RKO (cell line): ENCODE data around the gene DRAXIN.

Experiments
- DNase-seq: peaks from one replicate; pipeline ENCODE4 v3.0.0-alpha.2; 2016; ENCODE audit warnings: low spot score

The DRAXIN gene, protein sequence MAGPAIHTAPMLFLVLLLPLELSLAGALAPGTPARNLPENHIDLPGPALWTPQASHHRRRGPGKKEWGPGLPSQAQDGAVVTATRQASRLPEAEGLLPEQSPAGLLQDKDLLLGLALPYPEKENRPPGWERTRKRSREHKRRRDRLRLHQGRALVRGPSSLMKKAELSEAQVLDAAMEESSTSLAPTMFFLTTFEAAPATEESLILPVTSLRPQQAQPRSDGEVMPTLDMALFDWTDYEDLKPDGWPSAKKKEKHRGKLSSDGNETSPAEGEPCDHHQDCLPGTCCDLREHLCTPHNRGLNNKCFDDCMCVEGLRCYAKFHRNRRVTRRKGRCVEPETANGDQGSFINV

DNA sequence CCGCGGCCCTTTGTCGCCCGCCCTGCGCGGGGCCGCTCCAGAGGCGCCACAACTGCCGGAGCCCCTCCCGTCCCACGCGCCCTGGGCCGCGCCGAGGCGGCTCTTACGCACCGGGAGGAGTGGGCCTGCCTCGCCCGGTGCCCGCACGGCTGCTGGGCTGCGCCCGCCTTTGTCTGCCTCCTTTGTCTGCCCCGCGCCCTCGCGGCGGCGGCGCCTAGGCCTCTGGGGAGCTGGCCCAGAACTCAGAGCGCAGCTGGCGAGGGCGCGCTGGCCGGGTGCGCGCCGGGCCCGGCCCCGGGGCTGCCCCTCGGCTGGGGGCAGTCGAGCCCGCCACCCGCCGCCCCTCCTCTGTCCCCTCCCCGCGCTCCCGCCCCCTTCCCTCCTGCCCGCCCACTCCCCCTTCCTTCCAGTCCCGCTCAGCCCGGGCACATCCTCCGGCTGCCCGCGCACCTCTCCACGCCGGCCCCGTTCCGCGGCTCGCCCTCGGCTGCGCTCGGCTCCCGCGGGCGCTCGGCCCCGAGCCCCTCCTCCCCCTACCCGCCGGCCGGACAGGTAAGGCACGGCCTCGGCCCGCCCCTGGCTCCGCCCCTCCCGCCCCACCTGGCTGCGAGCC is at the start of gene DRAXIN:
TSS of gene DRAXIN (plus strand) at position 409 of the 613 bp plus-strand sequence. CDS start 14,549 bp downstream, outside the sequence.
- DNase-seq: no peak

- DNase-seq: no peak
Measured at GRCh38 chr1:11641776-11642305, 49.7 kb upstream of the DRAXIN start.

DNA sequence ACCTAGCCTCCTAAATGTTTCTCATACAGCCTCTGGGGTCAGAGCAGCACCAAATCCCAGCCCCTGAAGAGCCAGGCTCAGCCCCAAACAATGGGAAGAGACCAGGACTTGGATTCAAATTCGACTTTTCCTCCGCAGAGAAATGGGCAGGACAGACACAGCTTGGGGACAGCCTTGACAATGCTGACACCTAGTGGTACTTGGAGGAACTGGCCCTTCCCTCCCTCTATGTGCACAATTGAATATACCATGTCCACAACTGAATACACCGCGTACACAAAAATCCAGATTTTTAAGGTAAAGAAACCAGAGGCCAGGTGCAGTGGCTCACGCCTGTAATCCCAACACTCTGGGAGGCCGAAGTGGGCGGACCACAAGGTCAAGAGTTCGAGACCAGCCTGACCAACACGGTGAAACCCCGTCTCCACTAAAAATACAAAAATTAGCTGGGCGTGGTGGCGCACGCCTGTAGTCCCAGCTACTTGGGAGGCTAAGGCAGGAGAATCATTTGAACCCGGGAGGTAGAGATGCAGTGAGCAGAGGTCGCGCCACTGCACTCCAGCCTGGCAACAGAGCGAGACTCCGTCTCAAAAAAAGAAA is 49.0 kb upstream of the DRAXIN start:
- peak; percentile 59 for DNase-seq

DNA sequence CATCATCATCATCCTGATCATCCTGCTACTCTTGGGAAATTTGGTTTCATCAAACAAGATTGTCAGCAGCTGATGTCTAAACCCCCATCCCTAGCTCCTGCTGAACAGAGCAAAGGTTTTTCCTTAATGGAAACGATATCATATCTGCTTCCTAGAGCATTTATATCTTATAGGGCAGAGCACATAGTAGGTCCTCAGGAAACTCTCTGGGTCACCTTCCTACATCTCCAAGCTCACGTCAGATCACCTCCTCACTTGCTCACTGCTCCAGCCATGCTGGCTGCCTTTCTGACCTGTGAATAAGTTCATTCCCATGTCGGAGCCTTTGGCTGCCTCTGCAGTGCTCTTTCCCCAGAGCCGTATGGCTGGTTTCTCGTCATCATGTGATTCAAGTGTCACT is 47.7 kb upstream of the DRAXIN start:
- no peak for DNase-seq

DNA sequence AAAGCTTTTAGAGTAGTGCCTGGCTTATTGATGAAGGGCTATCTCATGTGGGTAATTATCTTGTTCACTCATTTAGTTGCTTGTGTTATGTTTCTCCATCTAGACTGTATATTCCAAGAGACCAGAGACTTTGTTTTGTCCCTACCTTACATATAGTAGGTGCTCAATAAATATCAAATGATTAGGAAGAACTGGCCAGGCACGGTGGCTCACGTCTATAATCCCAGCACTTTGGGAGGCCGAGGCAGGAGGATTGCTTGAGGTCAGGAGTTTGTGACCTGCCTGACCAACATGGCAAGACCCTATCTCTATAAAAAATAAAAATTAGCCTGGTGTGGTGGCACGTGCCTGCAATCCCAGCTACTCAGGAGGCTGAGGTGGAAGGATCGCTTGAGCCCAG is 46.2 kb upstream of the DRAXIN start:
- DNase-seq: no peak

DNA sequence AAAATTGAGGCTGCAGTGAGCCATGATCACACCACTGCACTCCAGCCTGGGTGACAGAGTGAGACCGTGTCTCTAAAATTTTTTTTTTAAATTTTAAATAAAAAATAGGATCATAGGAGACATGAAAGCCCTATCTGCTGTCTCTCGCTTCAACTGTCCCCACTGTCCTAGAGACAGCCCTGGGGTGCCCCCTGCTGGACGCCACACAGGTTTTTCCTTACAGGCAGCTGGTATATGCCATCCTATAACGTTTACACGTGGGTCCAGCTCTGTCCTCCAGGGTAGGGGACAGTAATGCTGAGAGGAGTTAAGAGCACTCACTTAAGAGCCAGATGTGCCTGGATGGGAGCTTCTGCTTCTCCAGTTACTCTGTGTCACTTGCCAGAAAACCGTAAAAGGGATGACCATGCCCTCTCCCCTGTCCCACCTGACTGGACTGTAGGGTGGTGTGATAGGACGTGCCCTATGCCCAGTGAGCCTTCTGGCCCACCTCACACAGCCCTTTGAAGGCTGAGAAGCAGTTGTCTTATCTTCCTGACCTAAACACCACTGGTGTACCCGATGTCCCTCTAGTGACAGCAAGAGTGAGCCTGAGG is 45.7 kb upstream of the DRAXIN start:
- DNase-seq: peak; percentile 79

- DNase-seq: no peak
Measured at GRCh38 chr1:11646317-11646716, 45.2 kb upstream of the DRAXIN start.

DNA sequence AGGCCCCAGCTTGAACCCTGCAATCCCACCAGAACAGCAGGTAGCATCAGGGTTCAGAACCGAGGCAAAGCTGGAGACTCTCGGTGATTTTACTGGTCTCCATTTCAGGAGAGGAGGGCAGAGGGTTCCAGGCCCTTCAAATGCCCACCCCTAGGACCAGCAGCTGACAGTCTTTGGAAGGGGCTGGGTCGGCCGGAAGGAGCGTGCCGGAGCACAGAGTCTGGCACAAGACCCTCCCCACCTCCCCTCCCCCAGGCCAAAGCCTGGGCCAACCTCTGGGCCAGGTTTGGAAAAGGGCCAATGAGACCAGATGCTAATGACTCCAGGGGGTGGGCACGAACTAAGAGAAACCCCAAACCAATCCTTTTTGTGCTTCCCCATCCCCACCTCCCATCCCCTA is 44.2 kb upstream of the DRAXIN start:
- no peak for DNase-seq

- DNase-seq: no peak
Measured at GRCh38 chr1:11648039-11648438, 43.5 kb upstream of the DRAXIN start.

GRCh38 chr1:11648732-11649158 is 42.8 kb upstream of the DRAXIN start:
- DNase-seq: no peak

DNA sequence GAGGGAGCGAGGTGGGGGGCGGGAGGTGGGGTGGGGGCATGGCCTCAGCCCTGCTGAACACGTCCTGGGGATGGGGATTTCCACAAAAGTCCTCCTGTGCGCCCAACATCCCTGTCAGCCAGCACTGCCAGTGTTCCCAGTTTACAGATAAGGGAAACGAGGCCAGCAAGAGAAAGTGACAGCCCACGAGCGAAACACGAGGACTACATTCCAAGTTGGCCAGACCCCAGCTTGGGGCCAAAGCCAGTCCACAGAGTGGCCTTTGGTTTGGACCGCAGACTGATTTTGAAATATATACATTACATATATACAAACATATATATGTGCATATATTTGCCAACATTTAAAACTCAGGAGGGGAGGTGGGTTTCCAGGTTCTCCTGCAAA is 42.3 kb upstream of the DRAXIN start:
- no peak for DNase-seq

DNA sequence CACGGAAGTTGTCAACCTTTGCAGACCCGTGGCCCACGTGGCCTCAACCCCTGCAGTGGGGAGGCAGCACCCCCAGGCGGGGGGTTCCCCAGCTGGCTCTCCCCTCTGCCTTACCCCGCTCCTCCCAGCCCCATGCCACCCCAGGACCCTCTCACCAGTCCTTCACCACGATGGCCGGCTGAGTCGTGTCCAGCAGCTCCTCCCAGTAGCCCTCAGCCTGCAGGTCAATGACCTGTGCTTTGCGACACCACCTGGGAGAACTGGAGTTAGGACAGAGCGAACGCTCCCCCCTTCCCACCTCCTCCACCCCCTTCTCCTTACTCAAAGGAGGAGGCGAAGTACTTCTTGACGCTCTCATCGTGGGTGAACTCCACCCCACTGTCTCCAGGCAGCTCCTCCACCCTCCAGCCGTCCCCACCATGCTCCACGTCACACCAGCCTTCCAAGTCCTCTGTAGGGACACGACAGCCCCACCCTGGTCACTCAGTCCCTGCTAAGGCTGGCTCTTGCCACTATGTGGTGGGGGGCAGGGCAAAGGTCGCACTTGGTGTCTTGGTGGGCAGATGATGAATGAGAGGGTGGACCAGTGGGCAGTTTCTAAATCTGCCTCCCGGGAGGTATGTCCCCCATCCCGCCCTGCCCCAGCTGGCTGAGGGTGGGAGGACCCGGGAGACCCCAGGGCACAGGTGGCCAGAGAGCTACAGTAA is 41.7 kb upstream of the DRAXIN start:
- no peak for DNase-seq

GRCh38 chr1:11650331-11650991 is 41.0 kb upstream of the DRAXIN start:
- DNase-seq: peak; percentile 83

GRCh38 chr1:11651017-11651416 is 40.5 kb upstream of the DRAXIN start:
- no peak for DNase-seq

GRCh38 chr1:11652203-11652780 is 39.2 kb upstream of the DRAXIN start:
- no peak for DNase-seq

- DNase-seq: no peak
Measured at GRCh38 chr1:11653101-11653860, 38.2 kb upstream of the DRAXIN start.

DNA sequence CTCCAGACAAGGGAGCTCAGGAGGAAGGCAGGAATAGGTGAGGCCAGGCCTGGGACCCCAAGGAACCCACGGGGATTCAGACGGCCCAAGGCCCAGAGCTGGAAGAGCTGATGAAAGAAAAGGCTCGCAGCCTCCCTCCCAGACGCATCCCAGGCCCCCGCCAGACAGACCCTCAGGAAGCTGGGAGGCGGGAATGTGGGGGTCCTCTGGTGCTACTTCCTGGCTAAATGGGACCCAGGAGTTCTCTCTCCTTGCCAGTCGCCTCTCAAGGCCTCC is 37.7 kb upstream of the DRAXIN start:
- DNase-seq: no peak

- DNase-seq: peak; percentile 31
Measured at GRCh38 chr1:11654137-11654938, 37.2 kb upstream of the DRAXIN start, which contains the start of the genes FBXO2 and FBXO44. FBXO2 (minus strand) TSS chr1:11654429; CDS start chr1:11654340, 89 bp downstream. FBXO44 (plus strand) TSS chr1:11654877; CDS start chr1:11655836, 959 bp downstream.
